Esophagus muscularis mucosa (tissue), 4 donors: Measurements from ENCODE around the gene MICAL3. TPM values are rescaled to one million over a fixed set of nuclear protein-coding genes. Genes with fewer than 3 reads are reported as not detected.

ENCODE experiments used
- DNase-seq: peaks from one replicate; pipeline ENCODE4 v3.0.0-alpha.2; 2017; ENCODE audit errors: extremely low spot score
- H3K27ac ChIP-seq, 4 donors: fragments of 200-600 bp; sonication (generic); replicated peaks in 1 of 4; 1 replicate in 3 of 4; 2 replicates in 1 of 4; pipeline ENCODE4 v1.5.1; 2016 to 2019; ENCODE audit warnings: mild to moderate bottlenecking in 1 of 4
- H3K27me3 ChIP-seq, 4 donors: fragments of 200-600 bp; sonication (generic); one replicate each; pipeline versions ENCODE4 v1.5.1 to v1.6.0; 2016 to 2019
- H3K36me3 ChIP-seq, 4 donors: fragments of 200-600 bp; sonication (generic); one replicate each; pipeline ENCODE4 v1.5.1; 2016 to 2019
- H3K4me1 ChIP-seq, 4 donors: fragments of 200-600 bp; sonication (generic); one replicate each; pipeline ENCODE4 v1.5.1; 2016 to 2019
- H3K4me3 ChIP-seq, 4 donors: fragments of 200-600 bp; sonication (generic); 1 replicate in 2 of 4; 2 replicates in 2 of 4; pipeline ENCODE4 v1.5.1; 2016 to 2019; ENCODE audit warnings: mild to moderate bottlenecking in 4 of 4, moderate library complexity in 1 of 4
- H3K9me3 ChIP-seq, 4 donors: fragments of 200-600 bp; sonication (generic); 1 replicate in 3 of 4; 2 replicates in 1 of 4; pipeline ENCODE4 v1.5.1; 2016 to 2019
- CTCF ChIP-seq, 3 experiments: fragments of 200-600 bp in 2 of 3; fragments of 450-650 bp in 1 of 3; sonication (generic) in 2 of 3; IDR thresholded peaks; one replicate each; pipeline ENCODE4 v1.5.1; 2017 to 2019; ENCODE audit warnings: antibody characterized with exemption in 3 of 3, mild to moderate bottlenecking in 2 of 3, moderate library complexity in 1 of 3
- EP300 ChIP-seq: sonication (generic); formaldehyde crosslinking; IDR thresholded peaks from one replicate; pipeline ENCODE4 v1.6.1; 2017; ENCODE audit warnings: antibody characterized with exemption
- POLR2A ChIP-seq: fragments of 450-650 bp; IDR thresholded peaks from one replicate; pipeline ENCODE4 v1.6.1; 2017; ENCODE audit warnings: antibody characterized with exemption, moderate library complexity, mild to moderate bottlenecking, low read depth
- POLR2AphosphoS5 ChIP-seq, 2 donors: sonication (generic); formaldehyde crosslinking; IDR thresholded peaks; one replicate each; pipeline ENCODE4 v1.6.1; 2017; ENCODE audit warnings: antibody characterized with exemption in 2 of 2
- WGBS: methylation state at CpG from one replicate; pipeline ENCODE4 v1.1.5; 2018; 5-methylcytosine and 5-hydroxymethylcytosine counted together
- intact Hi-C: fragments of 100-400 bp; cut with DNase I; formaldehyde crosslinking; loops from one replicate; pipeline ENCODE4 v1.15.1; 2023
- total RNA-seq, 4 donors: library from RNA; depleted of rRNA; stranded (reverse); fragments of >200 nt; gene quantifications; one replicate each; pipeline versions ENCODE4 v1.1.0 to v1.2.1, GENCODE V29; 2016

The MICAL3 gene
- total RNA-seq, 4 donors from 2014 or later, result 35.1 to 91.8 (median 67.8) TPM

GRCh38 chr22:17912945-17913721, 111.2 kb downstream of the MICAL3 start:
- intact Hi-C loops, result loop anchor here (5.0 kb wide), 3 partner anchors 84 to 164 kb away; partner anchors contain the start of genes MICAL3 and PEX26
- no peak for TF ChIP-seq POLR2A
- no peak for TF ChIP-seq EP300
- no peak for TF ChIP-seq CTCF (IDR thresholded peaks at IDR 0.05)
- no peak for TF ChIP-seq POLR2AphosphoS5 (IDR thresholded peaks at IDR 0.05)
- Histone ChIP-seq H3K27me3 (no peaks in the 10 kb centered on the region), H3K4me3 (no peak overlapping the region), H3K4me1 (peaks cover 48 to 78% (median 65%) of the 10 kb centered on the region in 4 donors), H3K36me3 (no peaks in the 10 kb centered on the region), H3K27ac (peak overlapping the region; percentile 69 to 88 (median 86)), H3K9me3 (no peaks in the 10 kb centered on the region)
- WGBS, result 79% methylated on average over 12 of the region's 12 CpGs
- DNase-seq, result no peak

- Histone ChIP-seq H3K27me3 (no peaks in the 10 kb centered on the region), H3K4me1 (peaks cover 40 to 80% (median 73%) of the 10 kb centered on the region in 4 donors), H3K27ac (peak overlapping the region; percentile 69 to 88 (median 86)), H3K4me3 (no peak overlapping the region), H3K9me3 (no peaks in the 10 kb centered on the region), H3K36me3 (peaks cover 0 to under 1% (median under 1%) of the 10 kb centered on the region in 4 donors)
- intact Hi-C loops, result loop anchor here (5.0 kb wide), 3 partner anchors 85 to 165 kb away; partner anchors contain the start of genes MICAL3 and PEX26
- no peak for TF ChIP-seq POLR2A
- 96% methylated on average over 4 of the region's 4 CpGs for WGBS
- DNase-seq, result no peak
Measured at GRCh38 chr22:17911887-17912286, 112.5 kb downstream of the MICAL3 start.

GRCh38 chr22:17911312-17911705, 113.1 kb downstream of the MICAL3 start:
- Histone ChIP-seq H3K4me3 (no peak overlapping the region), H3K27me3 (no peaks in the 10 kb centered on the region), H3K9me3 (no peaks in the 10 kb centered on the region), H3K36me3 (peaks cover 1 to 7% (median 6%) of the 10 kb centered on the region in 4 donors), H3K27ac (peak overlapping the region; percentile 69 to 88 (median 86)), H3K4me1 (peaks cover 40 to 83% (median 75%) of the 10 kb centered on the region in 4 donors)
- no peak for TF ChIP-seq POLR2AphosphoS5 (IDR thresholded peaks at IDR 0.05)
- TF ChIP-seq POLR2A, result no peak
- no peak for TF ChIP-seq CTCF (IDR thresholded peaks at IDR 0.05)
- TF ChIP-seq EP300, result no peak
- WGBS, result 68% methylated on average over 6 of the region's 6 CpGs
- DNase-seq, result no peak
- intact Hi-C loops, result loop anchor here (5.0 kb wide), 3 partner anchors 86 to 166 kb away; partner anchors contain the start of genes MICAL3 and PEX26

- Histone ChIP-seq H3K27me3 (no peaks in the 10 kb centered on the region), H3K36me3 (peaks cover 6 to 12% (median 12%) of the 10 kb centered on the region in 4 donors), H3K27ac (peak overlapping the region; percentile 69 to 88 (median 86)), H3K4me3 (no peak overlapping the region), H3K4me1 (peaks cover 40 to 83% (median 75%) of the 10 kb centered on the region in 4 donors), H3K9me3 (no peaks in the 10 kb centered on the region)
- intact Hi-C loops, result loop anchor here (5.0 kb wide), 3 partner anchors 87 to 167 kb away; partner anchors contain the start of genes MICAL3 and PEX26
- 6% methylated on average over 8 of the region's 12 CpGs for WGBS
- TF ChIP-seq EP300 (peak; percentile 31), CTCF (IDR thresholded peaks at IDR 0.05) (peak; percentile 31 to 53 (median 34)), POLR2AphosphoS5 (IDR thresholded peaks at IDR 0.05) (peak; percentile 75 to 86), POLR2A (no peak)
- DNase-seq, result no peak
Measured at GRCh38 chr22:17910561-17911311, 113.6 kb downstream of the MICAL3 start.

- 86% methylated on average over 9 of the region's 9 CpGs for WGBS
- H3K27ac ChIP-seq, result peak overlapping the region; percentile 20 to 88 (median 56)
- no peak for DNase-seq
- H3K4me3 ChIP-seq, result no peak overlapping the region
- H3K36me3 ChIP-seq, result peaks cover 6 to 32% (median 25%) of the 10 kb centered on the region in 4 donors
- no peak for TF ChIP-seq POLR2A
- TF ChIP-seq POLR2AphosphoS5 (IDR thresholded peaks at IDR 0.05), result no peak
- TF ChIP-seq CTCF (IDR thresholded peaks at IDR 0.05), result no peak
- TF ChIP-seq EP300, result no peak
- no peaks in the 10 kb centered on the region for H3K27me3 ChIP-seq
- peaks cover 44 to 76% (median 68%) of the 10 kb centered on the region in 4 donors for H3K4me1 ChIP-seq
- H3K9me3 ChIP-seq, result no peaks in the 10 kb centered on the region
- intact Hi-C loops, result no loop called here
Measured at GRCh38 chr22:17907748-17908051, 116.7 kb downstream of the MICAL3 start.
